Liver (tissue), 3 donors: ENCODE measurements around the gene SMCO3.

Experiments used
- EGR1 ChIP-seq, 2 donors: IDR thresholded peaks; 2 replicates each; pipeline ENCODE4 v1.6.1; 2016 to 2018; ENCODE audit warnings: antibody characterized with exemption in 2 of 2, low read depth in 2 of 2
- GABPA ChIP-seq, 2 donors: IDR thresholded peaks in 1 of 2; conservative IDR thresholded peaks in 1 of 2; 2 replicates each; pipeline ENCODE4 v1.6.1; 2016; ENCODE audit warnings: antibody characterized with exemption in 2 of 2, mild to moderate bottlenecking in 1 of 2, moderate library complexity in 1 of 2
- MAX ChIP-seq: IDR thresholded peaks from 2 replicates; pipeline ENCODE4 v1.6.1; 2016; ENCODE audit warnings: antibody characterized with exemption
- YY1 ChIP-seq: IDR thresholded peaks from 2 replicates; pipeline ENCODE4 v1.6.1; 2016; ENCODE audit warnings: antibody characterized with exemption, mild to moderate bottlenecking
- TF ChIP-seq, protein P1 (sequence below): fragments of 150-350 bp; IDR thresholded peaks from 2 replicates; pipeline ENCODE4 v1.5.1; 2017; ENCODE audit warnings: improper control_type of control experiment, low read depth, low read length; ENCODE audit not compliant: missing input control
- TF ChIP-seq, protein P2 (sequence below): IDR thresholded peaks from 2 replicates; pipeline ENCODE4 v1.6.1; 2016; ENCODE audit warnings: antibody characterized with exemption, mild to moderate bottlenecking
- donor health status: healthy.
- donor health status: healthy.

GRCh38 chr12:14827043-14827442 lies 13.1 kb upstream of the SMCO3 start:
- TF ChIP-seq, protein P1, sequence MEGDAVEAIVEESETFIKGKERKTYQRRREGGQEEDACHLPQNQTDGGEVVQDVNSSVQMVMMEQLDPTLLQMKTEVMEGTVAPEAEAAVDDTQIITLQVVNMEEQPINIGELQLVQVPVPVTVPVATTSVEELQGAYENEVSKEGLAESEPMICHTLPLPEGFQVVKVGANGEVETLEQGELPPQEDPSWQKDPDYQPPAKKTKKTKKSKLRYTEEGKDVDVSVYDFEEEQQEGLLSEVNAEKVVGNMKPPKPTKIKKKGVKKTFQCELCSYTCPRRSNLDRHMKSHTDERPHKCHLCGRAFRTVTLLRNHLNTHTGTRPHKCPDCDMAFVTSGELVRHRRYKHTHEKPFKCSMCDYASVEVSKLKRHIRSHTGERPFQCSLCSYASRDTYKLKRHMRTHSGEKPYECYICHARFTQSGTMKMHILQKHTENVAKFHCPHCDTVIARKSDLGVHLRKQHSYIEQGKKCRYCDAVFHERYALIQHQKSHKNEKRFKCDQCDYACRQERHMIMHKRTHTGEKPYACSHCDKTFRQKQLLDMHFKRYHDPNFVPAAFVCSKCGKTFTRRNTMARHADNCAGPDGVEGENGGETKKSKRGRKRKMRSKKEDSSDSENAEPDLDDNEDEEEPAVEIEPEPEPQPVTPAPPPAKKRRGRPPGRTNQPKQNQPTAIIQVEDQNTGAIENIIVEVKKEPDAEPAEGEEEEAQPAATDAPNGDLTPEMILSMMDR, result no peak
- no peak for TF ChIP-seq GABPA (IDR thresholded peaks at IDR 0.05 in 1 of 2, conservative IDR thresholded peaks at IDR 0.05 in 1 of 2)
- TF ChIP-seq EGR1 (IDR thresholded peaks at IDR 0.05; ENCODE audit: low read depth in 2 of 2), result no peak
- no peak for TF ChIP-seq MAX
- no peak for TF ChIP-seq YY1
- TF ChIP-seq, protein P2, sequence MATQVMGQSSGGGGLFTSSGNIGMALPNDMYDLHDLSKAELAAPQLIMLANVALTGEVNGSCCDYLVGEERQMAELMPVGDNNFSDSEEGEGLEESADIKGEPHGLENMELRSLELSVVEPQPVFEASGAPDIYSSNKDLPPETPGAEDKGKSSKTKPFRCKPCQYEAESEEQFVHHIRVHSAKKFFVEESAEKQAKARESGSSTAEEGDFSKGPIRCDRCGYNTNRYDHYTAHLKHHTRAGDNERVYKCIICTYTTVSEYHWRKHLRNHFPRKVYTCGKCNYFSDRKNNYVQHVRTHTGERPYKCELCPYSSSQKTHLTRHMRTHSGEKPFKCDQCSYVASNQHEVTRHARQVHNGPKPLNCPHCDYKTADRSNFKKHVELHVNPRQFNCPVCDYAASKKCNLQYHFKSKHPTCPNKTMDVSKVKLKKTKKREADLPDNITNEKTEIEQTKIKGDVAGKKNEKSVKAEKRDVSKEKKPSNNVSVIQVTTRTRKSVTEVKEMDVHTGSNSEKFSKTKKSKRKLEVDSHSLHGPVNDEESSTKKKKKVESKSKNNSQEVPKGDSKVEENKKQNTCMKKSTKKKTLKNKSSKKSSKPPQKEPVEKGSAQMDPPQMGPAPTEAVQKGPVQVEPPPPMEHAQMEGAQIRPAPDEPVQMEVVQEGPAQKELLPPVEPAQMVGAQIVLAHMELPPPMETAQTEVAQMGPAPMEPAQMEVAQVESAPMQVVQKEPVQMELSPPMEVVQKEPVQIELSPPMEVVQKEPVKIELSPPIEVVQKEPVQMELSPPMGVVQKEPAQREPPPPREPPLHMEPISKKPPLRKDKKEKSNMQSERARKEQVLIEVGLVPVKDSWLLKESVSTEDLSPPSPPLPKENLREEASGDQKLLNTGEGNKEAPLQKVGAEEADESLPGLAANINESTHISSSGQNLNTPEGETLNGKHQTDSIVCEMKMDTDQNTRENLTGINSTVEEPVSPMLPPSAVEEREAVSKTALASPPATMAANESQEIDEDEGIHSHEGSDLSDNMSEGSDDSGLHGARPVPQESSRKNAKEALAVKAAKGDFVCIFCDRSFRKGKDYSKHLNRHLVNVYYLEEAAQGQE, result no peak
